HG03354 (cell line): Measurements from ENCODE around the gene KCNQ2.

ENCODE experiments used
- ATAC-seq: cut with Tn5 transposase; IDR thresholded peaks from one replicate; pipeline ENCODE4 v1.9.1; 2021; ENCODE audit warnings: mild to moderate bottlenecking; ENCODE audit not compliant: unreplicated experiment, poor library complexity, severe bottlenecking

The KCNQ2 gene

DNA sequence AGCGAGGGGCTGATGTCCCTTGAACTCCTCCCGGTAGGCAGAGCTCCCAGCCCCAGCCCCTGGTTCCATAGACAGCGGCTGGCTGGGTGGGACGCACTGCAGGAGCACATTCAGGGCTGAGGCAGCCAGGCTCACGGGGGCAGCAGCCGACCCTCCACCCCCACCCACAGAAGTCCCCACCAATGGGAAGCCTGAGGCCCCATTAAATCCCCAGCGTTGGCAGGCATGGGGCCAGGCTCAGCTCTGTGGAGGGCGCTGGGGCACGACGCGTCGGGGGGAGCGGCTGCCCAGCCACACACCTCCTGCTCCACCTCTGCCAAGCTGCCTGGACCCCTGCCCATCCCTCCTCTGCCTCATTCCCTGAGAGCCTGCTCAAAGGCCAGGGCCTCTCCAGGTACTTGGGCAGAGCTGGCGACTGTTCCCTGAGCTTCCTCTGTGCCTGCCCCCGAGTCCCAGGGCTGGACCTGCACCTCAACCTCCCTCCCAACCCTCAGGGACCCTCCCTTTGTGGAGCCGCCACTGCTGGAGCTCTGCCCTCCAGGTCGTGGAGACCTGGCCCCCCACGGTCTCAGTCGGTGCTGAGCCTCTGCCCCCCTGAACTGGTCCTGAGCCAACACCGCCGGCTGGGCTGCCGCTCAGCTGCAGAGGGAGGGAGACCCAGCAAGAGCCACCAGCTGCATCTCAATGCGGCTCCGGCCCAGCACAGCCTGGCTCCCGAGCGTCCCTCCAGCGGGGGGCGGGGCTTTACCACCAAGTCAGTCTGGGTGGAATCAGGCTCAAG is 120.5 kb downstream of the KCNQ2 start:
- no peak for ATAC-seq

DNA sequence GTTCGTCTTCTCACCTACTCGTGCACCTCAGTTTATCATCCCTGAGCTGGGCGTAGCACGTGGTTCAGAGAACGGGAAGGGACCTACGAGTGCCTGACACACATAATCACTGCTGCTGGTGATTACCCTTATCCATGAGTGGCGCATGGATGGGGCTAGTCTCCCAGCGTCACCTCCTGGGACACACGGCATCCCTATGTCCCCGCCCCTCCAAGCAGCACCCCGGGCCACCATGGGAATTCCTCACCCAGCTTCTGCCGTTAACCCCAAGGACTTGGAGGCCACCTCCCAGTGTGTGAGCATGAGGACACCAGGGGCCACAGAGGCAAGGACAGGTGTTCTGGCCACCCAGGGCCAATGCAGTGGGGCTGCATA is 121.1 kb downstream of the KCNQ2 start:
- no peak for ATAC-seq

DNA sequence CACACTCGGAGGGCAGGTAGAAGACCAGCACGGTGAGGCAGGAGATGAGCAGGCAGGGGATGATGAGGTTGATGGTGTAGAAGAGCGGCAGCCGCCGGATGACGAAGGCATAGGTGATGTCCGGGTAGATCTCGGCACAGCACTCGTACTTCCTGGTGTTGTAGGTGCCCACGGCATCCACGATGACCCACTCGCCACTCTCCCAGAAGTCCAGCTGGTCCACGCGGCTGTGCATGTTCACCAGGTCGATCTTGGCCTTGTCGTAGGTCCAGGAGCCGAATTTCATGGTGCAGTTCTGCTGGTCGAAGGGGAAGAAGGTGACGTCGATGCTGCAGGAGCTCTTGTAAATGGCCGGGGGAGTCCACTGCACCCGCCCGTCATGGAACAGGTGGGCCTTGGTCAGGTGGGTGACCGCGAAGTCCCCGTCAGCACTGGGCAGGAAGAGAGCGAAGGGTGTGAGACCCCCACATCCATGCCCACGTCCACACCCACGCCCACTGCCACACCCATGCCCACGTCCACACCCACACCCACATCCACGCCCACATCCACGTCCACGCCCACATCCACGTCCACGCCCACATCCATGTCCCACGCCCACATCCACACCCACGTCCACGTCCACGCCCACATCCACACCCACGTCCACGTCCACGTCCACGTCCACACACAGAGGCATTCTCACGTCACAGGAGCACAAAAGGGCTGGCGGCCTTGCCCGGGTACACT is 121.7 kb downstream of the KCNQ2 start:
- no peak for ATAC-seq
